ENCODE measurements around the gene IST1.

The IST1 gene

DNA sequence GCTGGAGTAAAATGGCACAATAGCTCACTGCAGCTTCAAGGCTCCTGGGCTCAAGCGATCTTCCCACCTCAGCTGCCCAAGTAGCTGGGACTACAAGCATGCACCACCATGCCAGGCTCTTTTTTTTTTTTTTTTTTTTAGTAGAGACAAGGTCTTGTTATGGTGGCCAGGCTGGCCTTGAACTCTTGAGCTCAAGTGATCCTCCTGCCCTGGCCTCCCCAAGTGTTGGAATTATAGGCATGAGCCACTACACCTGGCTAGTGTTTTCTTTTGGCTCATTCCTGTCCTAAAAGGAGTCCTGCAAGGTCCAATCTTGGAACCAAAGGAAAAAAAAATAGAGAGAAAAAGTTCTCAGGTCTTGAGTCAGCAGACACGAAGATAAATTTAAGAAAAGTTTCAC is 74.0 kb downstream of the IST1 start:
- DNase-seq: no peak

- DNase-seq: no peak
Observed at GRCh38 chr16:71971571-71971970, 76.2 kb downstream of the IST1 start.

DNA sequence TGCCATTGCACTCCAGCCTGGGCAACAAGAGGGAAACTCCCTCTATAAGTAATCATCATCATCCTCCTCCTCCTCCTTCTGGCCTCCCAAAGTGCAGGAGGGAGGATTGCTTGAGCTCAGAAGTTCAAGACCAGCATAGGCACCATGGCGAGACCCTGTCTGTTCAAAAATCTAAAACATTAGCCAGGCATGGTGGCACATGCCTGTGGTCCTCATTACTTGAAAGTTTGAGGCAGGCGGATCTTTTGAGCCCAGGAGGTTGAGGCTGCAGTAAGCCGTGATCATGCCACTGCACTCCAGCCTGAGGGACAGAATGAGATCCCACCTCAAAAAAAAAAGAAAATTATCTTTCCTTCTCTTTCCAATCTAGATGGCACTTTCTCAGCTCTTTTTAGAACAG is 77.0 kb downstream of the IST1 start:
- no peak for DNase-seq

GRCh38 chr16:71973001-71973400 is 77.7 kb downstream of the IST1 start:
- no peak for DNase-seq

- no peak for DNase-seq
Observed at GRCh38 chr16:71974068-71974818, 78.9 kb downstream of the IST1 start.

All from CD4-positive, alpha-beta T cell treated with Interleukin-17A for 1 hour (primary cell).